Gastrocnemius medialis (tissue), 4 donors: Measurements from ENCODE around the gene GARNL3.

Source experiments
- CTCF ChIP-seq, 5 experiments: fragments of 450-650 bp in 3 of 5; fragments of 200-600 bp in 2 of 5; sonication (generic) in 2 of 5; IDR thresholded peaks in 4 of 5; conservative IDR thresholded peaks in 1 of 5; 1 replicate in 4 of 5; 2 replicates in 1 of 5; pipeline ENCODE4 v1.5.1; 2016 to 2019; ENCODE audit warnings: antibody characterized with exemption in 5 of 5, mild to moderate bottlenecking in 3 of 5, moderate library complexity in 3 of 5
- POLR2A ChIP-seq, 2 donors: fragments of 450-650 bp; IDR thresholded peaks; one replicate each; pipeline ENCODE4 v1.6.1; 2017; ENCODE audit warnings: antibody characterized with exemption in 2 of 2, mild to moderate bottlenecking in 2 of 2, moderate library complexity in 2 of 2

DNA sequence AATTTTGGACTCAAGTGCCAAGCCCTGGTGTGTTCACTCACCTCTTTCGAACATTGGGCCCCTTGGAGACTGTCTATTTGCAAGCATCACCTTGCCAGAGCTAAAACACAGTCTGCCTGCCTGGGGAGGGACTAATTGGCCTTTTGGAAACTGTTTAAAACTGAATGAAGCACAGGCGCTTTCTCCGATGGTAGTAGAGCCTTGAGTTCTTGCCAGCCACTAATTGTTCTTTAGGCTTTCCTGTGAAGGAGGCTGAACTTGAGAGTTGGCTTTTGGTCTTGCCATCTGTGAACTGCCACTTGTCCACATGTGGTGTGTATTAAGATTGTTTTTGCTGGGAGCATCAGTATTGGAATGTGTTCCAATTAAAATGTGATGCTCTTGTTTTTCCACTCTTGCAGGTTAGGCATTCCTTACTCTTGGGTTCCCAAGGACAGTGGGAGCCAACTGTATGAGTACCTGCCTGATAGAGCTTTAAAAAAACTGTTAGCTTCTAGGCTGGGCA lies 26.0 kb downstream of the GARNL3 start:
- TF ChIP-seq CTCF (IDR thresholded peaks at IDR 0.05 in 4 of 5, conservative IDR thresholded peaks at IDR 0.05 in 1 of 5) (no peak), POLR2A (IDR thresholded peaks at IDR 0.05) (no peak)
